NCI-H2107 treated with DMSO at 0.1 percent for 48 hours (cell line): Measurements from ENCODE around the gene VIL1.

Experiments
- DNase-seq: peaks from one replicate; lab custom pipeline; 2025; ENCODE audit not compliant: unreplicated experiment; lab: John Stamatoyannopoulos, UW

VIL1 gene

DNA sequence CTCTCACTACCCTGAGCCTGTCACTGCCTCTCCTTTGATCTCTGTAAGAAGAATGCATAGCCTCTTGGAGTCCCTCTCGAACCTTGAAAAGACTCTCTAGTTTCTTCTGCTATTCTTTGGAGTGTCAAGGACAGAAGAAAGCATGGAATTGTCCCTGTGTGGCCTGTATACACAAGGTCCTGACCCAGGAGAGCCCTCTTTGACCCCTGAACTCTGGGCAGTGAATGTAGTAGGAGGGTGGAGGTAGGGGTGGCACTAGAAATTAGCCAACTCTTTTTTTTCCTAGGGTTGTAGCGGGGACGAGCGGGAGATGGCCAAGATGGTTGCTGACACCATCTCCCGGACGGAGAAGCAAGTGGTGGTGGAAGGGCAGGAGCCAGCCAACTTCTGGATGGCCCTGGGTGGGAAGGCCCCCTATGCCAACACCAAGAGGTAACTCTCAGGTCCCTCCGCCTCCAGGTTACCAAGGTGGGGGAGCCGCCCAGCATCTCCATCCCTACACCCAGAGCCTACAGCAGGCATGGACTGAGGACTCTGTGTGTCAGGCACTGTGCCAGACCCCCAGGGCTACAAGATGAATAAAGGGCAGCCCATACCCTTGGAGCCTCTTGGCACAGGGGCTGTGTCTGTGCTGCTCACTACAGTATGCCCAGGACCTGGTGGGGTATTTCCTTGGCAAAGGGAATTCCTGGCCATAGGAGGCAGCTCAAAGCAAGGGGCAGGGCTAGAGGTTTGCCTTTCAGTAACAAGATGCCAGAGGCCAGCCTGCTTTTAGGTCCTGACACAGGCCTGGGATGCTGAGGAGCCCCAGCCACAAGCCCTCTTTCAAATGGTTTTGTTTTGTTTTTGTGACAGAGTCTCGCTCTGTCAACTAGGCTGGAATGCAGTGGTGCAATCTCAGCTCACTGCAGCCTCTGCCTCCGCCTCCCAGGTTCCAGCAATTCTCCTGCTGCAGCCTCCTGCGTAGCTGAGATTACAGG, 16.4 kb downstream of the VIL1 start:
- DNase-seq: no peak

DNA sequence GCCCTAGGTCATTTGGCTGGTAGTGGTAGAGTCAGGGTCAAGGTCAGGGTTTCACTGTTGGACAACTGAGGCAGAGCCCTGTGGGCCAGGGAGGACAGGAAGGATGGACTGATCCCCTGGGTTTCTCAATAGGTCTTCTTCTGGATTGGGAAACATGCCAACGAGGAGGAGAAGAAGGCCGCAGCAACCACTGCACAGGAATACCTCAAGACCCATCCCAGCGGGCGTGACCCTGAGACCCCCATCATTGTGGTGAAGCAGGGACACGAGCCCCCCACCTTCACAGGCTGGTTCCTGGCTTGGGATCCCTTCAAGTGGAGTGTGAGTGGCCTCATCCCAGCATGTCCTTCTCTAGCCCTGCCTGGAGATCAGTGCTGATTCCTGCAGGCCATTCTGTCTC, 18.1 kb downstream of the VIL1 start:
- no peak for DNase-seq

DNA sequence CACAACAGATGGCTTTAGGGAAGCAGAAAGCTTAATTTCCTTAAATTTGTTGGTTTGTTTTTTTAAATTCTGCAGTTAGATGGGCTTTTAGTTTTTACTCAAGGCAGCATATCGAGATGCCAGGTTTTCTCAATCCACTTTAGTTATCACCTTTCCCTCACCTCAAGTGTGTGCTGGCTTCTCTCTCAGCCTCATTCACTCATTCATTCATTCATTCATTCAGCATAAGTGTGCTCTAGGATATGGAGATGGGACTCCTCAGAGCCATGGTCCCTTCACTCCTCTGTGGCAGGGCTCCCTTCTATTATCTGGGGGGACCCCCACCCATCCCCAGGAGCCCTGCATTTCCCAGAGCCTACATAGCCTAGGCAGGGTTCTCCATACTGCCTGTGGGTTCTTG, 19.0 kb downstream of the VIL1 start:
- no peak for DNase-seq

DNA sequence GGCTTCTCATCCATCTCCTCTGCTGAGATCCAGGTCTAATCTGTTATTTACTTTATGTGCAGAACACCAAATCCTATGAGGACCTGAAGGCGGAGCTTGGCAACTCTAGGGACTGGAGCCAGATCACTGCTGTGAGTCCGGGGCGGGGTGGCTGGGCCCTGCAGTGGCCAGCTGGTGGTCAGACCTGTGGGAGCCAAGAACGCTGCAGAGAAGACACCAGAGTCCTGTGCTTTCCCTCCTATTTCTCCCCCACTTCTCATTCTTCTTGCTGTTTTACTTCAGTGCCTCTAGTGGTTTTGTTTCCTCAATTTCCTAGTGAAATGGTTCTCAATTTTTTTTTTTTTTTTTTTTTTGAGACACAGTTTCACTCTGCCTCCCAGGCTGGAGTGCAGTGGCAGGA, 19.7 kb downstream of the VIL1 start:
- DNase-seq: no peak

DNA sequence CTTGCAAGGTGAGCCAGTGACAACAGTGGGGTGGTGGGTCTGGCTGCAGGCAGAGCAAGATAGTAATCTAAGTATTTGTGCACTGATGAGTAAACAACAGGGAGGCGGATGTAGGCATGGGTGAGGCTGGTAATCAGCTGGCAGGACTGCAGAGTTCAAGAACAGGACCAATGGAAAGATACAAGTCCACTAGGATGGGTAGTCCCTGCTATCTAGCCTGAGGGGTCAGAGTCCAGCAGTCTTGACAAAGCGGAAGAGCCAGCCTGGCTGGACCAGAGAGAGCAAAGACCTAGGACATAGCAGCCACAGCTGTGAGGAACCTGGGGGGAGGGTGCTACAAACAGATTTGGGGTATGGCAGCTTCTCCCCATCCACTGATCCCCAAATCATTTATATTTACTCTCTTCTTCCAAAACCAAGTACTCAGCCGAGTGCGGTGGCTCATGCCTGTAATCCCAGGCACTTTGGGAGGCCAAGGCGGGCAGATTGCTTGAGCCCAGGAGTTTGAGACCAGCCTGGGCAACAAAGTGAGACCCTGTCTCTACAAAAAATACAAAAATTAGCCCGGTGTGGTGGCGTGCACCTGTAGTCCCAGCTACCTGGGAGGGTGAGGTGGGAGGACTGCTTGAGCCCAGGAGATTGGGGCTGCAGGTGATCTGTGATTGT, 25.9 kb downstream of the VIL1 start:
- DNase-seq: no peak

DNA sequence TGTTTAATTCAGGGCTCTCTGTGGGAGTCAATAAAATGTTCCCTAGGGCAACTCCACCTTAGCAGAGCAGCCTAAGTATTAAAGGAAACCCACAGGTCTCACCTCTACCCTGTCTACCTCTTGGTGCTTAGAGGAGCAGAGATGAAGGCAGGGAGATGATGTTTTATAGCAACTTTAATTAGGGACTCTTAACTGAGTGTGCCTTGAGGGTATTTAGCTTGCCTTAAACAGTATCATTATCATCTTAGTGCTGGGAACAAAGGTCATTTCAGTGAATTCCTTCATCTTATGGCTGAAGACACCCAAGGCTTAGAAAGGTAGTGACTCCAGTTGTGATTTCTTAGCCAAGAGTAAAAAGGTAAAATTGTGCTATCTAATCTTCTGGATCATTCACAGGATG, 26.7 kb downstream of the VIL1 start:
- no peak for DNase-seq

DNA sequence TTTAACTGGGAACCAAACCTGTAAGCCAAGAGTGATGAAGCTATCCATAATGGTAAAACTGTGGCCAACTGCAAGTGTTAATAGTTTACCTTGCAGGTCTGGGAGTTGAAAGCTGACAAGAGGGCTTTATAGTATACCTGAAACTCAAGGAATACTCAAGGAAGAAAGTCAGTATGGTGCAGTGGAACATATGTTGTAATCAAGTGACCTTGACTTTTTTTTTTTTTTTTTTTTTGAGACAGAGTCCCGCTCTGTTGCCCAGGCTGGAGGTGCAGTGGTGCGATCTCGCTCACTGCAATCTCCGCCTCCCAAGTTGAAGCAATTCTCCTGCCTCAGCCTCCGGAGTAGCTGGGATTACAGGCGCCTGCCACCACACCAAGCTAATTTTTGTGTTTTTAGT, 27.6 kb downstream of the VIL1 start:
- DNase-seq: no peak

DNA sequence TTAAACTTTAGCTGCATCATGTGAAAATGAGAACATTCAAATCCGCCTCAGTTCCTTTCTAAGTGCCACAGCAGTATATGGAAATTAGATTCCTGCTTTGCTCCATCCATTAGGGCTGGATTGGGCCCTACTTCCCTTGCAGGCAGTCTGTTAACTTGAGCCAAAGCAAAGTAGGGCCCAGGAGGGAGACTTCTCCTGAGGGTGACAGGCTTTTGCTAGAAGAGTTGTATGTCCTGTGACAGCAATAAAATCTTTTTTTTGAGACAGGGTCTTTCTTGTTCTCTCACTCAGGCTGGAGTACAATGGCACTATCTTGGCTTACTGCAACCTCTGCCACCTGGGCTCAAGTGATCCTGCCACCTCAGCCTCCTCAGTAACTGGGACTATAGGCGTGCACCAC, 28.1 kb downstream of the VIL1 start:
- DNase-seq: no peak

DNA sequence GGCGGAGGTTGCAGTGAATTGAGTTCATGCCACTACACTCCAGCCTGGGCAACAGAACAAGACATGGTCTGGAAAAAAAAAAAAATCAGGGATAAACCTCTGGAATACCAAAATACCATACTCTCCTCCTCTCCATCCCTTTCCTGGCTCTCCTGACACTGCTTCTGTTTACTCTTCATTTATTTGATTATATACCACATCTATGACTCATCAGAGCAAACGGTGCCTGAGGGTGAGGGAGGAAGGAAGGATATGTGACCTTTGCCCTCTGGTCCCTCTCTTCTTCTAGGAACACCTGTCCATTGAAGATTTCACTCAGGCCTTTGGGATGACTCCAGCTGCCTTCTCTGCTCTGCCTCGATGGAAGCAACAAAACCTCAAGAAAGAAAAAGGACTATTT, 30.0 kb downstream of the VIL1 start:
- no peak for DNase-seq

DNA sequence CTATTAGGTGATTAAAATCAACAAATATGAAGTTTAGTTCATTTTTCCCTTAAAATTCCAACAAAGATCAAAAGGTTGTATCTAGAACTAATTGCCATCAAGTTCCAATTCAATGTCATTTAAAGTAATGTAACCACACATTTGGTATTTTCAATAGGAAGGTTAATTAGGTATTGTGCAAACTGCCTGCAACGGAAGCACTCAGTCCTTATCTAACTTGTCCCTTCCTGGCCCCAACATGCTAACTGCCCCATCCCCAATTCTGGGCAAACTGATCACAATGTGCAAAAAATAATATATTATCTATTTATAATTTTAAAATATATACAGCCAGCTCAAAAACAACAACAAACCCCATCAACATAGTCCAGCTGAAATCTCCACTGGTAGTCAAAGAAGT, 33.2 kb downstream of the VIL1 start:
- no peak for DNase-seq

DNA sequence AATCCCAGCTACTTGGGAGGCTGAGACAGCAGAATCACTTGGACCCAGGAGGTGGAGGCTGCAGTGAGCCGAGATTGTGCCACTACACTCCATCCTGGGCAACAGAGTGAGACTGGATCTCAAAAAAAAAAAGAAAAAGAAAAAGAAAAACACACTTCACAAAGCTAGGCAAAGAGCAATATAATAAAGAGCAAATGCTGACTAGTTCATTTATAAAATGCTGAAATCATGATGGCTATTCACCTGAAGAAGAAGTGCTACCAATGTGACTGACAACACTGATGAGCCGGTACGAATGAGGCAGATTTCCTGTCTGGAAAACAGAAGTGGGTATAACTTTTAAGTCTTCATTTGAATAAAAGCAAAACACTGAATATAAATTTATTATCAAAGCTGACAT, 37.9 kb downstream of the VIL1 start:
- DNase-seq: no peak

DNA sequence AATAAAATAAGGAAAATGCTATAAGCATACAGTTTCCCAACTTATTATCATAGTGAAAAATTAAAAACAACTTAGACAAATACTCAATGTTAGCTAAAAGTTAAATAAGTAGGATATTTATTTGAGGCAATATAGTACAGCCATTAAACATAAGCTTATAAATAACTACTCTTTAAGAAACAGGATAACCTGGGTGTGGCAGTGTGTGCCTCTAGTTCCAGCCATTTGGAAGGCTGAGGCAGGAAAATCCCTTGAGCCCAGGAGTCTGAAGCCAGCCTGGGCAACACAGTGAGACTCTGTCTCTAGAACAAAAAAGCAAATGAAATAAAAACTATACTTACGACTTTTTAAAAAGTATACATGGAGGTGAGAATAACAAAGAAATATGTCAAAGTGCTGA, 39.7 kb downstream of the VIL1 start:
- no peak for DNase-seq

DNA sequence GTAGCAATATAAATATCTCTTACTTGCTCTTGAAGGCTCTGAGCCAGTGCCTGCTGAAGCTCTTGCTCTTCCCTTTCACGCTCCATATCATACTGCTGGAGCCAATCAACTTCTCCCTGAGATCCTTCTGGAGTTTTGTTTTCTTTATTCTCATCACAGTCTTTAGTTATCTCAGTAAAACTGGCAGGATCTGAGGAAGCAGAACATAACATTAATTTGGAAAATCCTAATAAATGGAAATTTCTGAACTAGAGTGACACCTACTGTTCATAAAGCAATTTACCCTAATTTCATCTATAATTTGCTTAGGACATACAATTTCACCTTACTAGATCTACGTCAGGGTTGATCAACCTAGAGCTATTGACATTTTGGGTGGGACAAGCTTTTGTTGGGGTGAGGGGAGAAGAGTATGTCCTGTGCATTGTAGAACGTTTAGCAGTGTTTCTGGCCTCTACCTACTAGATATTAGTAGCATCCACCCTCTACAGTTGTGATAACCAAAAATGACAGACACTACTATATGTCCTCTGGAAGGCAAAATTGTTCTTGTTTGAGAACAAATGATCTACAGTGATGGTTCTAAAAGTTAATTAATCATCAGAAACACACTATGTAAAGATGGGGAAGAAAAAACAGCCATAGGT, 47.2 kb downstream of the VIL1 start:
- DNase-seq: no peak

DNA sequence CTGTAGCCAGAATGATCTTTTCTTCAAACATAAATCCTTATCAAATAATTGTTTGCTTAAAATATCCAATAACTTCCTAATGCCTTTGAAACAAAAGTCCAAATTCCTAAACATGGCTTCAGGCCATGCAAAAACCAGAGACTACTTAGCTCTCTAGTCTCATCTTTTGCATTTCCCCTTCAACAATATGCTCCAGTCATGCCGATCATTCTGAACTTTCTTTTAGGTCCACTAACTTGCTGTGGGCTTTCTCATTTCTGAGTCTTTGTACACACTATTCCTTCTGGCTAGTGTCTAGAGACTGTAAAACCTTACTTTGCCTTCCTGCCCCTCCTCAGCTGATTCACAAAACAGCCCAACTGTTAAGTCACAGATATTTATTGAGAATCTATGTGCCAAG, 51.5 kb downstream of the VIL1 start:
- no peak for DNase-seq

DNA sequence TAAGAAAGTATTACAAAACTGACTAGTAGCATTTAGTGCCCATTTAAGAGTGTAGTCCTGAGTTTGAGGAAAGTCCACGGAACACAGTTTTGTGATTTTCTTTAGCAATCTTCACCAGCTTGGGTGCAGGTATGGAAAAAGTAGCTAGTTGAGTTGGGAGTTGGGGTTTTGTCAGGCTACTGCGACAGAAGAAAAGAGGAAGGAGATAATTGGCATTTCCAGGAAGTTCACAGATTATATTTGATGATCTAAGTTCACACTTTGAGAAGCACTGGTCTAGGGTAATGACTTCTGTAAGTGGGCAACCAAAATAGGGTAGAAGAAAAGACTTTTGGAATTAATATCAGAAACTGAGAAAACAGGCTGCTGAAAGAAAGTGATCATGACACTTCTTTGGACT, 52.1 kb downstream of the VIL1 start:
- no peak for DNase-seq

DNA sequence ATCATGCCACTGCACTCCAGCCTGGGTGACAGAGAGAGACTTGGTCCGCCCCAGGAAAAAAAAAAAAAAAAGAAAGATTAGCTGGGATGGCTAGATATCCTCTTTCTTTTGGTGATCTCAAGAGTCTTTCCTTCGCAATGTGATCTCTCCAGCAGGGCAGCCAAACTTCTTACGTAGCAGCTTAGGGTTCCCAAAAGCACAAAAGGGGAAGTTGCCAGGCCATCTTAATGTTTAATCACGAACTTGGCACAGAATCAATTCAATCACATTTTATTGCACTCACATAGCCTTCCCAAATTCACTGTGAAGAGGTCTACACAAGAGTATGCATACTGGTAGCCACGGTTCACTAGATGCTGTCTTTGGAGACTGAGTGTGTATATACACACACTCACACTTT, 53.1 kb downstream of the VIL1 start:
- no peak for DNase-seq

DNA sequence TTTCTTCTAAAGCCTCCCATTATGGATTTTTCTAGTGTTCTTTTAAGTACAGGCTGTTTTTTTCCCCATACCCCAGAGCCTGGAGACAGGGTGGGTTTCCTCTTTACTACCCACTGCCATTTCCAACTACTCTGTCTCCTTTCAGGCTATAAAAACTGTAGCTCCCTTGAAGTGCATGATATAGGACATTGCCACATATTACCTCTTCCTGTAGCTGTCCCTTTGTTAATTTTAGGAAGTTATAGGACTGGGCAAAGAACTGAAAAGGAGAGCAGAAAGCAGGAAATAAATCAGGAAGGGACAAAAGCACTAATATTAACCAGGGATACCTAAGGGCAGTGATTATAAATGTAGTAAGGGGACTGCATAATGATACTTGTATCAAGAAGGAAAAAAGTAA, 54.1 kb downstream of the VIL1 start:
- no peak for DNase-seq

DNA sequence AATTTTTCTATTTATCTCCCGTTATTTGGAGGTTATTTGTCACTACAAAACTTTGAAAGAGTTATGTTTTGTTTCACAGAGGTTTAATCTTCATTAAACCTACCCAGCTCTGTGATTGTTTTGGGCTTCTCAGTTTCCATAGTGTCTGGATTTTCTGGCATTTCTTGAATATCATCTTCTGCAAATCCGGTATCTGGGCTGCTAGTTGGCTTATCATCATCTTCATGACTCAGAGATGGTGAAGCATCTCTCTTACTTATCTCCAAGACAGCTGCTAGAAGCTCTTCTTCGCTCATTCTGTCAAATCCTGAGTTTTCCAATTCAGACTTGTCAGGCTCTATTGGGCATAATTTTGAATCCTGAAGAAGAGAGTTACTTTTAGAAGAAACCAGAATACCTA, 55.6 kb downstream of the VIL1 start:
- DNase-seq: no peak

DNA sequence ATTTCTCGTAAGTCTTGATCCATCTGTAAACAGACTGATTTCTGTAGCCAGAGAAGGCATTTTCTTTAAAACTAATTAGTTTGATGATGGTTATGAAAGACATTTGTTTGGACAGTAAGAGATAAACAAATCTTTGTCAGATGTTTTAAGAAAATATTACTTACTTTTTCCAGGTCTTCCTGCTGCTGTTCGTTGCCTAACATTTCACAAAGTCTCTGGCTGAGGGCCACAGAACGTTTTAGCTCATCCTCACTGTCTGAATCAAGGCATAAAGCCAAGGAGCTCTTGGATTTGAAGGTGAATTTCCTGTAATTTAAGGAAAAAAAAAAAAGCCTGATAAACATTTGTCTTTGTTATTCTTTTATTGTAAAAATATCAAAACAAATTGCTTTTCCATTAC, 57.8 kb downstream of the VIL1 start:
- no peak for DNase-seq

DNA sequence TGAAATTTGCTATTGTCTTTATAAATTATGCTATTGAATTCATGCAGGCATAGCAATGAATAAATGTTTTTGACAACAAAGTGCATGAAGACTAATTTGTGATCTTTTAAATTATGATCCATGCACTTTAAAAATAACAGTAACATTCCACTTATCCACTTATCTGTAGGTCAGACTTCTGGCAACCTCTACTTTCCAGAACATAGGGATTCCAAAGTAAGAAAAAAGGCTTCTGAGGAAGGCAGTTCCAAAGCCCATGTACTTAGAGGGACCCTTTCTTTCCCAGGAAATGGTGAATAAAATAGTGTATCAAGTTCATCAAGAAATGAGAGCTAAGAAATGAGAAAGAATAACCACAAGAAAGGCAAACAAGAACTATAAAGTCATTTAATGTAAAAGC, 58.3 kb downstream of the VIL1 start:
- DNase-seq: no peak

DNA sequence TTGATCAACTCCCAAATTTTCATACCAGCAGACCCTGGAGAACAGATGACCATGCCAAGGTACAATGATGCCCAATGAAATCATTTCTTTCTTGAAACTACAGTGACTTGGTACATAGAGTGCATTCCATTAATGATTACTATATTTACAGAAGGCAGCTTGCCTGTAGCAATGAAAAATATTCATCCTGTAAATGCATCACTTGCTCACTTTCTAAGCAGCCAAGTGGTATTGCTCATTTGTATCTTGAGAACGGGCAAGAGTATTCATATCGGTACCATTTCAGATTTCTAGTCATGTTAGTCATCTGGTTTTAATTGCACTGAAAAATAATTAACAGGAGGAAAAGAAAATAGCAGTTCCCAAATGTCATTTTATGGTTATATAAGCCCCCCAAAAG, 59.6 kb downstream of the VIL1 start:
- DNase-seq: no peak

DNA sequence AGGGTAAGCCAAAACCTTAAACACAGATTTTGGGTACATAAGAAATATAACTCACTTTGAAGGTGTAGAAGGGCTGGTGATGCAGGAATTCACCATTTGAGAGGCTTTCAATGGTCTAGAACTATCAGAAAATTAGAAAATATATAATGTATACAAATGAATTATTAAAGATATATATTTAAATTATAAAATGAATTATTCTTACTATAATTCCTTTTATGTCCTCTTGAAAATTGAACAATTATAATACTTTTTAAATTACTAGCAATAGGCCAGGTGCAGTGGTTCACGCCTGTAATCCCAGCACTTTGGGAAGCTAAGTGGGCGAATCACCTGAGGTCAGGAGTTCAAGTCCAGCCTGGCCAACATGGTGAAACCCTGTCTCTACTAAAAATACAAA, 60.7 kb downstream of the VIL1 start:
- no peak for DNase-seq
